ENCODE data around the gene C1orf35.

C1orf35 gene

DNA sequence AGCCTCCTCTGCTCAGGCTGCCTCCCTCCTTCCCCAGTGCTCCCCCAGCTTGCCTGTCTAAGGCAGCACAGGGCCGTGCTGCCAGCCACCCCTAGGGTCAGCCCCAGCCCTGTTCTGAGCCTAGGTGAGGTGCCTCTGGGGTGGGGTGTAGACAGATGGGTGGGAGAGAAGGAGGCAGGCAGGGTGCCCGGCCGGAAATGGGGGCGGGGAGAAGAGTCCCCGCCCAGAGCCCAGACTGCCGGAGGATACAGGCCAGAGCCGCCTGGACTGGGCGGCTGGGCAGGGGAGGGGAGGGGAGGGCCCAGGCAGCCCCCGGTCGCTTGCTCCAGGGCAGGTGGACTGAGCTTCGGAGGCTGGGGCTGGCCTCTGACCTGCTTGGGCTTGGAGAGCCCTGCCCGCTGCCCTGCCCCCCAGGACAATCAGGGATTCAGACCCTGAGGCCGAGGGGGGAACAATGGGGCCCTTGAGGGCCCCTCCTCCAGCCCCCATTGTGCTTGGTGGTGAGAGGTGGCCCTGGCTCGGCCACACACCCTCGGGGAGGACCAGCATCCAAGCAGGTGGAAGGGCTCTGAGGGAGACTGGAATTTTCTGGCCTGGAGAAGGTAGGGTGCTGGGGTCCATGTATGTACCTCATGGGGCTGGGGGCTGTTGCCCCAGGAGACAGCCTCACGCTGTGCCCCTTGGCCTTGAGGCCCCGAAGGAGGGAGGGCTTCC lies 46.4 kb upstream of the C1orf35 start, which contains the start of gene GJC2:
Gene GJC2 (plus strand): TSS at position 525 of the 714 bp plus-strand sequence. CDS start 7,829 bp downstream, outside the sequence.
- TF ChIP-seq, protein P1, sequence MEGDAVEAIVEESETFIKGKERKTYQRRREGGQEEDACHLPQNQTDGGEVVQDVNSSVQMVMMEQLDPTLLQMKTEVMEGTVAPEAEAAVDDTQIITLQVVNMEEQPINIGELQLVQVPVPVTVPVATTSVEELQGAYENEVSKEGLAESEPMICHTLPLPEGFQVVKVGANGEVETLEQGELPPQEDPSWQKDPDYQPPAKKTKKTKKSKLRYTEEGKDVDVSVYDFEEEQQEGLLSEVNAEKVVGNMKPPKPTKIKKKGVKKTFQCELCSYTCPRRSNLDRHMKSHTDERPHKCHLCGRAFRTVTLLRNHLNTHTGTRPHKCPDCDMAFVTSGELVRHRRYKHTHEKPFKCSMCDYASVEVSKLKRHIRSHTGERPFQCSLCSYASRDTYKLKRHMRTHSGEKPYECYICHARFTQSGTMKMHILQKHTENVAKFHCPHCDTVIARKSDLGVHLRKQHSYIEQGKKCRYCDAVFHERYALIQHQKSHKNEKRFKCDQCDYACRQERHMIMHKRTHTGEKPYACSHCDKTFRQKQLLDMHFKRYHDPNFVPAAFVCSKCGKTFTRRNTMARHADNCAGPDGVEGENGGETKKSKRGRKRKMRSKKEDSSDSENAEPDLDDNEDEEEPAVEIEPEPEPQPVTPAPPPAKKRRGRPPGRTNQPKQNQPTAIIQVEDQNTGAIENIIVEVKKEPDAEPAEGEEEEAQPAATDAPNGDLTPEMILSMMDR (IDR thresholded peaks at IDR 0.05; ENCODE audit: control insufficient read depth, insufficient read depth, low read depth, low read length, missing control alignments): no peak
- no peak within 1 kb of the TSS for H3K4me3 ChIP-seq (ENCODE audit: control insufficient read depth, low read depth, low read length)
- DNase-seq (ENCODE audit: low read depth): no peak

- TF ChIP-seq, protein P1 (IDR thresholded peaks at IDR 0.05; ENCODE audit: control insufficient read depth, insufficient read depth, low read depth, low read length, missing control alignments): no peak
- no peak overlapping the region for H3K4me3 ChIP-seq (ENCODE audit: control insufficient read depth, low read depth, low read length)
- DNase-seq (ENCODE audit: low read depth): no peak
Measured at GRCh38 chr1:228148935-228149405, 45.8 kb upstream of the C1orf35 start.

GRCh38 chr1:228148196-228148861 lies 45.2 kb upstream of the C1orf35 start:
- TF ChIP-seq, protein P1 (IDR thresholded peaks at IDR 0.05; ENCODE audit: control insufficient read depth, insufficient read depth, low read depth, low read length, missing control alignments): no peak
- no peak overlapping the region for H3K4me3 ChIP-seq (ENCODE audit: control insufficient read depth, low read depth, low read length)
- DNase-seq (ENCODE audit: low read depth): no peak

DNA sequence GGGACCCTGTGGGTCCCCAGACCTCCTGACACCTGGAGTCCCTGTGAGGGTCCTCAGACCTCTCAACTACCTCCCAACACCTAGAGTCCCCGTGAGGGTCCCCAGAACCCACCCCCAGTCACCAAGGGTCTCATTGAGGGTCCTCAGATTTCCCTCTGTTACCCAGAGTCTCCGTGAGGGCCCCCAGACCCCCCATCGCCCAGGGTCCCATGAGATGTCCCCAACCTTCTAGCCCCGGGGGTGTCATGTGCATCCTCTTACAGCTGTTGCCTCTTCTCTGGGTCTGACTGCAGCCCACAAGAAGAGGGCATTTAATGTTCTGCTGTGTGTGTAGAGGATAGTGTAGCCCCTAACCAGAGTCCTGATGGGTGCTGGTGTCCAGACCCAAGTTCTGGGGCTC lies 44.6 kb upstream of the C1orf35 start:
- H3K4me3 ChIP-seq (ENCODE audit: control insufficient read depth, low read depth, low read length): no peak overlapping the region
- DNase-seq (ENCODE audit: low read depth): no peak
- TF ChIP-seq, protein P1 (IDR thresholded peaks at IDR 0.05; ENCODE audit: control insufficient read depth, insufficient read depth, low read depth, low read length, missing control alignments): no peak

DNA sequence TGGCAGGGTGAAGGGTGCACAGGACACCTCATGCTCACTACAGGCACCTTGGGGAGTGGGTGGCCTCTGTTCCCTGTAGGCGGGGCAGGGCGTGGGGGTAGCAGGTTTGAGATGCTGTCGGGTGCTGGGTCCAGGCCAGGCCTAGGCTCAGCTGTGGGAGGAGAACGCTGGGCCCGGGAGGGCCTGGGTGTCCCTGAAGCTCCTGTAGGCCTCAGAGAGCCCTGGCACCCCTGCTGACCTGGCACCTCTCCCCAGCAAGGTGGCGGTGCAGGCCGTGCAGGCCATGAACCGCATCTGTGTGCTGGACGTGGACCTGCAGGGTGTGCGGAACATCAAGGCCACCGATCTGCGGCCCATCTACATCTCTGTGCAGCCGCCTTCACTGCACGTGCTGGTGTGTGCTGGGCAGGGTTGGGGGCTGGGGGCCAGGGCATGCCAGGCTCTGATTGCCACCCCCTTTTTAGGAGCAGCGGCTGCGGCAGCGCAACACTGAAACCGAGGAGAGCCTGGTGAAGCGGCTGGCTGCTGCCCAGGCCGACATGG lies 44.1 kb upstream of the C1orf35 start:
- H3K4me3 ChIP-seq (ENCODE audit: control insufficient read depth, low read depth, low read length): no peak overlapping the region
- no peak for DNase-seq (ENCODE audit: low read depth)
- TF ChIP-seq, protein P1 (IDR thresholded peaks at IDR 0.05; ENCODE audit: control insufficient read depth, insufficient read depth, low read depth, low read length, missing control alignments): no peak

DNA sequence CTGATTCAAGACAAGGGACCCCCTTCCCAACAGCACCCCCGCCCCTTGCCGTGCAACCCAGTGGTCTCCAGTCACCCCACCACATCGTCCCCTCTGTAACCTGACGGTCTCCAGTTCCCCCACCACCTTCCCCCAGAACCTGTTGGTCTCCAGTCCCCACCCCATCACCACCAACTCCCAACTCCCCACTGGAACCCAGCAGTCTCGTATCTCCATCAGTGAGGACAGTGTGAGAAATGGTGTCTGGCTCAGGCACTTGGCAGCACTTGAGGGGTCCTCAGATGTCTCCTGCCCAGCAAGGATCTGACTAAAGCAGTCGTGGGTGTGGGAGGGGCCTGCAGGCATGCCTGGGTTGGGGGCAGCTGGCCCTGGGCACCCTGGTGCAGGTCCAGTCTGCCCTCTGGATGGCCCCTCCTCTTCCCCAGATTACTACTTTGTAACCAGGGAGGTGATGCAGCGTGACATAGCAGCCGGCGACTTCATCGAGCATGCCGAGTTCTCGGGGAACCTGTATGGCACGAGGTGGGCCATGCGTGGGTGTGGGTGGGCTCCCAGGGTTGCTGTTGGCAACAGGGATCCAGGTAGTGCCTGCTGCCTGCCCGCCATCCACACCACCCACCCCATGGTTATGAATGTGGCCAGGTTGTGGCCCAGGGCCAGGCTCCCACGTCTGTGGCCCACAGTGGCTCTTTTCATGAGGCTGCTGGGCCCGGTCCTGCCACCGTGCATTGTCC lies 43.5 kb upstream of the C1orf35 start:
- TF ChIP-seq, protein P1 (IDR thresholded peaks at IDR 0.05; ENCODE audit: control insufficient read depth, insufficient read depth, low read depth, low read length, missing control alignments): no peak
- no peak overlapping the region for H3K4me3 ChIP-seq (ENCODE audit: control insufficient read depth, low read depth, low read length)
- DNase-seq (ENCODE audit: low read depth): no peak
